Activated naive CD8-positive, alpha-beta T cell treated with anti-CD3 and anti-CD28 coated beads, Interleukin-2, amount 50 U/mL, for 16 hours (primary cell): ENCODE data around the gene RHD.
"Not testable (repeated sequence)": the region's sequence is repeated elsewhere in the genome, so short reads cannot be mapped to it uniquely, and the experiment has no call there.

Experiments used
- DNase-seq: peaks from one replicate; pipeline ENCODE4 v3.0.0-alpha.2; 2020; ENCODE audit warnings: low read depth, low spot score

RHD gene

GRCh38 chr1:25257196-25257595, 15.1 kb upstream of the RHD start:
- no peak for DNase-seq

- DNase-seq: not testable (repeated sequence)
Measured at GRCh38 chr1:25259813-25260212, 12.5 kb upstream of the RHD start.

- DNase-seq: not testable (repeated sequence)
Measured at GRCh38 chr1:25260336-25260735, 12.0 kb upstream of the RHD start.

GRCh38 chr1:25266554-25267287, 5.6 kb upstream of the RHD start:
- not testable (repeated sequence) for DNase-seq

- DNase-seq: peak; percentile 39
Measured at GRCh38 chr1:25267288-25268142, 4.8 kb upstream of the RHD start.

- not testable (repeated sequence) for DNase-seq
Measured at GRCh38 chr1:25268143-25268760, 4.1 kb upstream of the RHD start.

GRCh38 chr1:25275648-25276047, 3.3 kb downstream of the RHD start:
- DNase-seq: not testable (repeated sequence)

- not testable (repeated sequence) for DNase-seq
Measured at GRCh38 chr1:25277295-25277694, 5.0 kb downstream of the RHD start.

GRCh38 chr1:25278358-25278757, 6.0 kb downstream of the RHD start:
- not testable (repeated sequence) for DNase-seq

GRCh38 chr1:25278790-25279189, 6.5 kb downstream of the RHD start:
- DNase-seq: not testable (repeated sequence)

- not testable (repeated sequence) for DNase-seq
Measured at GRCh38 chr1:25279693-25280111, 7.4 kb downstream of the RHD start.

- DNase-seq: not testable (repeated sequence)
Measured at GRCh38 chr1:25285862-25286261, 13.6 kb downstream of the RHD start.

- not testable (repeated sequence) for DNase-seq
Measured at GRCh38 chr1:25287164-25287563, 14.9 kb downstream of the RHD start.

- DNase-seq: not testable (repeated sequence)
Measured at GRCh38 chr1:25288573-25289101, 16.3 kb downstream of the RHD start.

- not testable (repeated sequence) for DNase-seq
Measured at GRCh38 chr1:25290043-25290442, 17.7 kb downstream of the RHD start.

- not testable (repeated sequence) for DNase-seq
Measured at GRCh38 chr1:25293426-25293825, 21.1 kb downstream of the RHD start.

GRCh38 chr1:25294889-25295826, 22.8 kb downstream of the RHD start:
- not testable (repeated sequence) for DNase-seq

GRCh38 chr1:25296501-25296900, 24.2 kb downstream of the RHD start:
- DNase-seq: not testable (repeated sequence)

- DNase-seq: not testable (repeated sequence)
Measured at GRCh38 chr1:25300729-25301128, 28.4 kb downstream of the RHD start.

- not testable (repeated sequence) for DNase-seq
Measured at GRCh38 chr1:25302330-25302729, 30.0 kb downstream of the RHD start.

- DNase-seq: not testable (repeated sequence)
Measured at GRCh38 chr1:25304936-25305335, 32.6 kb downstream of the RHD start.
